Muscle of leg (tissue), 11 donors: ENCODE results near the gene ZKSCAN8. TPM values are rescaled to one million over a fixed set of nuclear protein-coding genes. Genes with fewer than 3 reads are reported as not detected.
"Not testable (repeated sequence)": the region's sequence is repeated elsewhere in the genome, so short reads cannot be mapped to it uniquely, and the experiment has no call there.

Source experiments
- DNase-seq: peaks from one replicate; pipeline ENCODE4 v3.0.0; 2013
- H3K27ac ChIP-seq: one replicate; pipeline ENCODE4 v1.5.1; 2013; ENCODE audit warnings: mild to moderate bottlenecking, low read length, control low read depth
- H3K27me3 ChIP-seq: one replicate; pipeline ENCODE4 v1.6.1; 2013; ENCODE audit warnings: low read length; ENCODE audit not compliant: control insufficient read depth, insufficient read depth
- H3K36me3 ChIP-seq: one replicate; pipeline ENCODE4 v1.6.1; 2013; ENCODE audit warnings: low read length; ENCODE audit not compliant: control insufficient read depth, insufficient read depth
- H3K4me1 ChIP-seq: one replicate; pipeline ENCODE4 v1.6.1; 2013; ENCODE audit warnings: low read length; ENCODE audit not compliant: control insufficient read depth, insufficient read depth
- H3K4me3 ChIP-seq: one replicate; pipeline ENCODE4 v1.5.1; 2013; ENCODE audit warnings: low read length, control low read depth
- H3K9me3 ChIP-seq: replicated peaks from 2 replicates; pipeline ENCODE4 v1.6.1; 2013; ENCODE audit warnings: low read depth, low read length; ENCODE audit not compliant: control insufficient read depth
- WGBS: methylation state at CpG from one replicate; pipeline ENCODE4 v1.1.5; 2013; ENCODE audit warnings: missing lambda C conversion rate; ENCODE audit not compliant: insufficient coverage; 5-methylcytosine and 5-hydroxymethylcytosine counted together
- polyA plus RNA-seq, 8 donors: library from polyadenylated mRNA; unstranded; fragments of 120-200 nt; gene quantifications; one replicate each; pipeline versions ENCODE4 v1.2.1 to v1.2.3, GENCODE V29; 2013; ENCODE audit warnings: inconsistent platforms in 1 of 8, low replicate concordance in 1 of 8; ENCODE audit not compliant: insufficient read length in 8 of 8, insufficient read depth in 1 of 8
- total RNA-seq: library from RNA; stranded (reverse); fragments of 120-200 nt; gene quantifications from one replicate; pipeline ENCODE4 v1.2.4, GENCODE V29; 2013

ZKSCAN8 gene
- total and polyA plus RNA-seq, 9 donors, result 17.1 to 24.4 (median 20.2) TPM

DNA sequence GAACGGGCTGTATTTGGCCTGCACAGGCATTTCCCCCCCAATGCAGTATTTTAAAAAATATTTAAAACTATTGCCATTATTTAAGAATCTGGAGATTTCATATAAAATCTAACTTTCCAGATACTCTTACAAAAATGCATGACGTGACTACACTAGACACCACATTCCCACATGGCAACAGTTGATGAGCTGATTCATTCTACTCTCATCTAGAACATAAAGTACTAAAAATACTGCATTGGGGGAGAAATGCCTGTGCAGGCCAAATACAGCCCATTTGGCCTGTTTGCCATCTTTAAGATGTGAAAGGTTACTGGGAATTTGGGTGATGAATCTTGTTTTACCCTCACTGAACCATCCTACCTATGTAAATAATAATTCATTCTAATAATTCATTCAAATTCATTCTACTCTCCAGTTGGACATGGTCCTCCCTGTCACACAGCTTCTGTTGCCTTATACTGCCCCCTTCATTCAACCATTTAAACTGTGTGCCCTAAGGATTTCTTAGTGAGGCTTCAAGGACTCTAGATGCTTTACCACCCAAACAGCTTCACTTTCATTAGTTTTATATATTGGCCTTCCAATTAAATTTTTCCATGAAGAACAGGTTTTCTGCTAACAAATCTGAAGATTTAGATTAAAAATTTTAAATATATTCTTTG is 24.2 kb upstream of the ZKSCAN8 start:
- H3K9me3 ChIP-seq, result no peaks in the 10 kb centered on the region
- H3K36me3 ChIP-seq, result peaks cover 28% of the 10 kb centered on the region
- no CpG with 5 or more reads among the region's 2 CpGs for WGBS
- no peak for DNase-seq
- H3K27ac ChIP-seq, result no peak overlapping the region
- no peaks in the 10 kb centered on the region for H3K27me3 ChIP-seq
- no peaks in the 10 kb centered on the region for H3K4me1 ChIP-seq
- no peak overlapping the region for H3K4me3 ChIP-seq

DNA sequence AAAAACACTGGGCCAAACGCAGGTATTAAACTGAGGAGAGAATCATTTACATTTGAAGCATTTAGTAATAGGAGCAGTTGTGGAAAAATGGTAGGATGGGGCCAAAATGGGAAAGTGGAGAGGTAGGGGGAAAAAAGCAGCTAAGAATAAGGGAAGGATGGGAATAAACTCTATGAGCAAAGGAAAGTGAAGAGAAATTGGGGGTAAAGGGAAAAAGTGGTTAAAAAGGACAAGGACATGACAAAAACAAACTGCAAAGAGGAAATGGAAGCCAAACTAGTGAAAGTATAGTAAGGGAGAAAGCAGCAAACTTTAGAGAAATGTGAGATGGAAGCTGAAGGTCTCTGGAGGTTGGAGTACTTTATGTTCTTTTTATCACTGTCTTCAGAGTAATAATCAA is 23.5 kb upstream of the ZKSCAN8 start:
- DNase-seq, result no peak
- Histone ChIP-seq H3K4me1 (no peaks in the 10 kb centered on the region), H3K4me3 (no peak overlapping the region), H3K27me3 (no peaks in the 10 kb centered on the region), H3K9me3 (no peaks in the 10 kb centered on the region), H3K36me3 (peaks cover 28% of the 10 kb centered on the region), H3K27ac (no peak overlapping the region)
- WGBS, result 50% methylated on average over 1 of the region's 1 CpG

DNA sequence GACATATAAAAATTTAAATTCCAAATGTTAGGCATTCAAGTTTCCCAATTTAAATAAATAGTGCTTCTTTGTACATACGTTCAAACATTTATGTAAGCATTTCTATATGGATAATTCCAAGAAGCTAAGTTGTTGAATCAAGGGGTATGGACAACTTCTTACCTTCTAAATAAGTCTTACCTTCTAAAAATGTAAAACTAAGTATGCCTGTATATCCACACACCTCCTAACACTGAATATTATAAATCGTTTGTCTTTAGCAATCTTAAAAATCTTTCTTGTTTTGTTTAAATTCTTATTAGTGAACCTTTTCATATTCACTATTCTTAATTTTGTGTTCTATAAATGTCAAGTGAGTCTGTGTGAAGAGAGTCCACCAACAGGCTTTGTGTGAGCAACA is 19.8 kb upstream of the ZKSCAN8 start:
- Histone ChIP-seq H3K9me3 (no peaks in the 10 kb centered on the region), H3K27me3 (no peaks in the 10 kb centered on the region), H3K4me1 (peaks cover 4% of the 10 kb centered on the region), H3K4me3 (no peak overlapping the region), H3K36me3 (peaks cover 22% of the 10 kb centered on the region), H3K27ac (no peak overlapping the region)
- no peak for DNase-seq
- no CpG with 5 or more reads among the region's 2 CpGs for WGBS

DNA sequence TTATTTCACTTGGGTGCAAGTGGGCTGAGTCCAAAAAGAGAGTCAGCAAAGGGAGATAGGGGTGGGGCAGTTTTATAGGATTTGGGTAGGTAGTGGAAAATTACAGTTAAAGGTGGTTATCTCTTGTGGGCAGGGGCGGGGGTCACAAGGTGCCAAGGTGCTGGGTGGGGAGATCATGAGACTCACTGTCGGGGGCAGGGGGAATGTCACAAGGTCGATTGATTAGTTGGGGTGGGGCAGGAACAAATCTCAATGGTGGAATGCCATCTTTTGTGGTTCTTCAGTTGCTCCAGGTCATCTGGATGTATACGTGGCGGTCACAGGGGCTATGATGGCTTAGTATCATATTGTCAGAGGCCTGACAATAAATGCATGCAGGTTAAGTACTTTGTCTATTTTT is 19.4 kb upstream of the ZKSCAN8 start:
- not testable (repeated sequence) for H3K27me3 ChIP-seq, H3K9me3 ChIP-seq, H3K4me1 ChIP-seq, H3K4me3 ChIP-seq, DNase-seq, H3K27ac ChIP-seq
- H3K36me3 ChIP-seq, result peaks cover 25% of the 10 kb centered on the region
- WGBS, result 94% methylated on average over 3 of the region's 5 CpGs

DNA sequence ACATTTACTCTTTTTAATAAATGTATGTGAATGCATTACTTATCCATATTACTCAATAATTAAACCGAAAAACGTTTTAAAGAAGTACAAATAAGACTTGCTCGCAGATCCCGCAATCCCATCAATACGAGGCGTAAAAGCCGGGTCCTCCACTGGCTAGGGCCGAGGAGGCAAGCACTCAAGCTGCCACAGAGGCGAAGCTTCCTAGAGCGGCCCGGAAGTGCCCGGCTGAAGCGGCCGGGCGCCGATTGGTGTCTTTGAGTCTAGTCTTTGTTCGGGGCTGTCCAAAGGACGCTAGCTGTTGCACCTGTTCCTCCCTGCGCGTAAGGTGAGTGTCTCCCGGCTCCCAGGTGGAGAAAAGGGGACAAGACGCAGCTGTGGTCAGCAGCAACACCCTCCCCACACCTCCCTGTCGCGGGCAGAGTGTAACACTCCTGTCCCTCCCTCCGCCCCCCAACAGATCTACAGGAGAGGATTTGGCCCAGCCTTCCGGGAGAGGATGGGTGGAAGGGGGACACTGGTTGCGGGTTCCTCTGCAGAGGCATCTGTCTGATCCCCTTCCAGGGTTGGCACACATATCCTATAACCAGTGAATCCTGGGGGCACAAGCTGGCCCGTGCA is 17.2 kb upstream of the ZKSCAN8 start, which contains the start of gene ZSCAN16:
Gene ZSCAN16, plus strand, starts transcription at position 260 of the 621 bp plus-strand sequence. CDS start 835 bp downstream, outside the sequence.
- Histone ChIP-seq H3K27me3 (no peaks in the 10 kb centered on the region), H3K9me3 (no peaks in the 10 kb centered on the region), H3K4me1 (peaks cover 4% of the 10 kb centered on the region), H3K4me3 (peak within 1 kb of the TSS; percentile 70), H3K27ac (peak within 1 kb of the TSS; percentile 59), H3K36me3 (peaks cover 19% of the 10 kb centered on the region)
- WGBS, result 0% methylated on average over 18 of the region's 28 CpGs
- DNase-seq, result peak; percentile 92

DNA sequence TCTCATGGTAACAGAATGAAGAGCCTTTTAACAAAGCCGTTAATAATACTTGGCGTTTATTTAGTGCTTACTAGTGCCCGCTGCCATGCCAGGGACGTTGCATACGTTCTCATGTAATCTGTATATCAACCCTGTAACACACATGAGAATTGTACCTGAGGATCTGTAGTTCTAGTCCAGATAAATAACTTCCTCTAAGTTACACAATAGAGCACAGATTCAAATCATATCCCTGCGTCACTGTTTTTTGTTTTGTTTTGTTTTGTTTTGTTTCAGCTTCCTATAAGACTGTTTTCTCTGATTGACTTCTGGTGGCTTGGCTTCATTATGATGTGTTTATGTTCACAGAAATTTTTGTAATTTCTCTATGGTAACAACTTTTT is 16.7 kb upstream of the ZKSCAN8 start:
- H3K27ac ChIP-seq, result no peak overlapping the region
- 8% methylated on average over 3 of the region's 6 CpGs for WGBS
- H3K36me3 ChIP-seq, result peaks cover 19% of the 10 kb centered on the region

DNA sequence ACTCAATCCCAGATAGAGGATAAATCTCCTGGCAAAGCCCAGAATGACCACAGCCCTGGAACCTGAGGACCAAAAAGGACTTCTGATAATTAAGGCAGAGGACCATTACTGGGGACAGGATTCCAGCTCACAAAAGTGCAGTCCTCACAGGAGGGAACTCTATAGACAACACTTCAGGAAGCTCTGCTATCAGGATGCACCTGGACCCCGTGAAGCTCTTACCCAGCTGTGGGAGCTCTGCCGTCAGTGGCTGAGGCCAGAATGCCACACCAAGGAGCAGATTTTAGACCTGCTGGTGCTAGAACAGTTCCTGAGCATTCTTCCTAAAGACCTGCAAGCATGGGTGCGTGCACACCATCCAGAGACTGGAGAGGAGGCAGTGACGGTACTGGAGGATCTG is 16.3 kb upstream of the ZKSCAN8 start:
- Histone ChIP-seq H3K9me3 (no peaks in the 10 kb centered on the region), H3K4me1 (peaks cover 4% of the 10 kb centered on the region), H3K4me3 (no peak overlapping the region), H3K27ac (no peak overlapping the region), H3K36me3 (peaks cover 15% of the 10 kb centered on the region), H3K27me3 (no peaks in the 10 kb centered on the region)
- DNase-seq, result no peak
- 65% methylated on average over 4 of the region's 4 CpGs for WGBS

More for the DNA sequence above, 16.7 kb upstream of the ZKSCAN8 start:
- no peaks in the 10 kb centered on the region for H3K9me3 ChIP-seq
- no peaks in the 10 kb centered on the region for H3K27me3 ChIP-seq
- peak overlapping the region; percentile 70 for H3K4me3 ChIP-seq
- DNase-seq, result no peak
- peaks cover 4% of the 10 kb centered on the region for H3K4me1 ChIP-seq

DNA sequence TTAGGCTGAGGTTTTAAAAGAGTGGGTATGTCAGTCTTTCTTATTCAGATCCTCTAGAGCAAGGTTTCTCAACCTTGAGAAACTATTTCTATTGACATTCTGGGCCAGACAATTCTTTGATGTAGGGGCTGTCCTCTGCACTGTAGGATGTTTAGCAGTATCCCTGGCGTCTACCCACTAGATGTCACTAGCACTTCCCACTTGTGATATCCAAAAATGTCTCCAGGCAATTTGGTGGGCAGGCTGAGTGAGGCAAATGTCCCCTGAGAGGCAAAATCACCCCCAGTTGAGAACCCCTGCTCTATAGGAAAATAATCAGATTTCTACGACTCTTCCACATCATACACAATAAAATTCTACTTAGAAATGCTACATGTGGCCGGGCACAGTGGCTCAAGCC is 7.7 kb upstream of the ZKSCAN8 start:
- no peaks in the 10 kb centered on the region for H3K9me3 ChIP-seq
- H3K4me1 ChIP-seq, result peaks cover 5% of the 10 kb centered on the region
- no peaks in the 10 kb centered on the region for H3K27me3 ChIP-seq
- no peak overlapping the region for H3K4me3 ChIP-seq
- no peak overlapping the region for H3K27ac ChIP-seq
- 77% methylated on average over 2 of the region's 3 CpGs for WGBS
- peak; percentile 43 for DNase-seq
- H3K36me3 ChIP-seq, result peaks cover 6% of the 10 kb centered on the region

DNA sequence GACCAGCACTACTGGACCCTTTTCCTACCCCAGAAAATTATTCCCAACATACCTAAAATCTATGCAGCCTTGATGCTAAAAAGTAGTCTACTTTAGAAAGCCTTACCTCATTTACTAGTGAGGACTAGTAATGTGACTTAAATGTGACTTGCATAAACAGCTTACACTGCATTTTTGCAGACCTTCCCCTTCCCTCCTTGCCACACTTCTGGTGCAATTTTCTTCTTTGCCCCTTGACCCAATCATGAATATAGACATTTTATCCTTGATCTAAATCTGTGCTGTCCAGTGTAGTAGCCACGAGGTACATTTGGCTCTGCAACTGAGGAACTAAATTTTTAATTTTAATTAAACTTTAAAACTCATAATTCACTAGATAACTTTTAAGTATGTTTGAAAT is 7.0 kb upstream of the ZKSCAN8 start:
- no CpG with 5 or more reads among the region's 1 CpG for WGBS
- no peak for DNase-seq
- H3K27me3 ChIP-seq, result no peaks in the 10 kb centered on the region
- H3K4me1 ChIP-seq, result peaks cover 5% of the 10 kb centered on the region
- no peaks in the 10 kb centered on the region for H3K9me3 ChIP-seq
- no peak overlapping the region for H3K27ac ChIP-seq
- peaks cover 6% of the 10 kb centered on the region for H3K36me3 ChIP-seq
- no peak overlapping the region for H3K4me3 ChIP-seq

DNA sequence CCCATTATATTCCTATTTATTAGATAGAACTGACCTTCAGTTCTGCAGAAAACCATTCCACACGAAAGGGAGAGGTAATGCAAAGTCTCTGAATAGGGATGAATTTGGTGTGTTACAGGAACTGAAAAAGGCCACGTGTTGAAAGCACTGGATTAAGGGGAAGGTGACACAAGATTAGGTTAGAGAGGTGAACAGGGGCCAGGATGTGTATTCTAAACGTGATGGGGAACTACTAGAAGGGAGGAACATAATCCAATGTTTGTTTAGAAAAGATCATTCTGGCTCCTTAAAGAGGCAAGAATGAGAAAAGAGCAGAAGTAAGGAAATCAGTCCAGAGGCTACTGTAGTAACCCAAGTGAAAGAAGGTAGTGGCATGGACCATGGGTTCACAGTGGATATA is 6.3 kb upstream of the ZKSCAN8 start:
- 23% methylated on average over 3 of the region's 3 CpGs for WGBS
- H3K9me3 ChIP-seq, result no peaks in the 10 kb centered on the region
- DNase-seq, result no peak
- peaks cover 5% of the 10 kb centered on the region for H3K4me1 ChIP-seq
- no peaks in the 10 kb centered on the region for H3K27me3 ChIP-seq
- no peak overlapping the region for H3K4me3 ChIP-seq
- no peak overlapping the region for H3K27ac ChIP-seq
- H3K36me3 ChIP-seq, result peaks cover 6% of the 10 kb centered on the region
